Adrenal gland (tissue), 12 donors: ENCODE data around the gene TMSB15A. TPM values are rescaled to one million over a fixed set of nuclear protein-coding genes. Genes with fewer than 3 reads are reported as not detected.
"Not testable (repeated sequence)": the region's sequence is repeated elsewhere in the genome, so short reads cannot be mapped to it uniquely, and the experiment has no call there.

ENCODE experiments used
- DNase-seq, 7 donors: peaks; one replicate each; pipeline ENCODE4 v3.0.0-alpha.2; 2019 to 2020
- H3K27ac ChIP-seq, 5 donors: fragments of 200-600 bp; sonication (generic) in 4 of 5; 1 replicate in 3 of 5; 2 replicates in 2 of 5; pipeline versions ENCODE4 v1.5.1 to v1.8.0; 2016 to 2020; ENCODE audit warnings: mild to moderate bottlenecking in 1 of 5
- H3K27me3 ChIP-seq: fragments of 200-600 bp; 2 replicates; pipeline ENCODE4 v1.8.0; 2021
- H3K36me3 ChIP-seq, 2 donors: fragments of 200-600 bp; replicated peaks in 1 of 2; 1 replicate in 1 of 2; 2 replicates in 1 of 2; pipeline versions ENCODE4 v1.5.1 to v1.8.0; 2018 to 2022
- H3K4me1 ChIP-seq, 2 donors: fragments of 200-600 bp; replicated peaks in 1 of 2; 1 replicate in 1 of 2; 2 replicates in 1 of 2; pipeline versions ENCODE4 v1.5.1 to v1.8.0; 2018 to 2021
- H3K4me3 ChIP-seq, 4 donors: fragments of 200-600 bp; sonication (generic) in 3 of 4; one replicate each; pipeline ENCODE4 v1.5.1; 2016 to 2018
- H3K9me3 ChIP-seq, 3 donors: fragments of 200-600 bp; sonication (generic) in 1 of 3; replicated peaks in 1 of 3; 1 replicate in 2 of 3; 2 replicates in 1 of 3; pipeline versions ENCODE4 v1.5.1 to v1.8.0; 2016 to 2021
- CTCF ChIP-seq, 6 experiments: fragments of 450-650 bp in 4 of 6; fragments of 200-600 bp in 2 of 6; sonication (generic) in 1 of 6; IDR thresholded peaks; 1 replicate in 5 of 6; 2 replicates in 1 of 6; pipeline versions ENCODE4 v1.5.1 to v1.8.0; 2016 to 2021; ENCODE audit warnings: antibody characterized with exemption in 6 of 6, mild to moderate bottlenecking in 2 of 6, moderate library complexity in 1 of 6
- POLR2A ChIP-seq, 2 donors: fragments of 450-650 bp; IDR thresholded peaks; one replicate each; pipeline ENCODE4 v1.6.1; 2017; ENCODE audit warnings: antibody characterized with exemption in 2 of 2, mild to moderate bottlenecking in 2 of 2, moderate library complexity in 1 of 2
- WGBS, 4 donors: extraction: QIAGEN DNeasy Blood & Tissue Kit in 2 of 4; methylation state at CpG; one replicate each; pipeline versions ENCODE4 v1.1.5 to v1.1.7; 2013 to 2017; 5-methylcytosine and 5-hydroxymethylcytosine counted together
- intact Hi-C, 2 donors: fragments of 100-400 bp; cut with DNase I; formaldehyde crosslinking; loops; one replicate each; pipeline versions ENCODE4 v1.14.1 to v1.15.0; 2022 to 2023
- polyA plus RNA-seq, 3 donors: library from polyadenylated mRNA; stranded (reverse); fragments of 200-250 nt in 2 of 3; fragments of 350-450 nt in 1 of 3; fragmentation: Illumina TruSeq in 1 of 3; extraction: RNeasy Lipid Tissue Mini Kit (QIAGEN cat#74804) in 1 of 3; gene quantifications; one replicate each; pipeline ENCODE4 v1.2.3, GENCODE V29; 2013 to 2014
- total RNA-seq, 9 donors: library from RNA; depleted of rRNA in 4 of 9; stranded (reverse); fragments of >200 nt in 4 of 9; fragments of 120-200 nt in 1 of 9; fragmentation: NEBNext Ultra II Directional in 1 of 9; extraction: Animal tissue kit (Norgen Biotek cat#: 25700) in 1 of 9; gene quantifications; one replicate each; pipeline versions ENCODE4 v1.1.0 to v1.2.4, GENCODE V29; 2013 to 2023
- donor health status: healthy with polysubstance abuse.
- donor health status: Bipolar disorder and iron deficiency.
- donor health status: DM: yes; HTN: yes; CAD: no.
- donor health status: DM: no; HTN: no; CAD: no.
- donor health status: DM: no; HTN: no; CAD: no.
- donor health status: DM: yes; HTN: yes; CAD: no.

Gene TMSB15A
- total and polyA plus RNA-seq, 12 donors: 0.27 to 12.6 (median 1.0) TPM; not detected in 3

DNA sequence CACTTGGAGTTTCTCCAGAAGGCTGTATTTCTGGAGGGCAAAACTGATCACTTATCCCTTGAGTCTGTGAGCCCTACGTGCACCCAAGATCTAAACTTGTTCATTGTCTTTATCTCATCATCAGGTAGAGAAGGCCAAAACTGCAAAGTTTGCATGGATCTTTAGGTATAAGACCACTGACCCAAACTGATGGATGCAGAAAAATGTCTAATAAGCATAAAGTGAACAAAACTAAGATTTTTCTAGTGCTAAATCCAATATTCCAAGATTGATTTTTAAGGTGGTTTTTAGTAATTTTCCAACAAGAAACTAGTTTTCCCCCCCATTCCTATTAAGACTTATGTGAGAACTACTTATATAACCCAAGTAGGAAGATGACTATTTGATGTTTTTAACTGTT lies 2.0 kb downstream of the TMSB15A start:
- intact Hi-C loops: no loop called here
- H3K36me3 ChIP-seq: no peaks in the 10 kb centered on the region
- TF ChIP-seq POLR2A (IDR thresholded peaks at IDR 0.05): no peak
- TF ChIP-seq CTCF (IDR thresholded peaks at IDR 0.05): no peak
- H3K27me3 ChIP-seq: peaks cover 37% of the 10 kb centered on the region
- H3K27ac ChIP-seq: no peak overlapping the region
- no peaks in the 10 kb centered on the region for H3K4me1 ChIP-seq
- no peak overlapping the region for H3K4me3 ChIP-seq
- 78 to 96% (median 90%) methylated on average over 1 of the region's 1 CpG for WGBS, 4 donors
- DNase-seq: no peak
- H3K9me3 ChIP-seq: no peaks in the 10 kb centered on the region

DNA sequence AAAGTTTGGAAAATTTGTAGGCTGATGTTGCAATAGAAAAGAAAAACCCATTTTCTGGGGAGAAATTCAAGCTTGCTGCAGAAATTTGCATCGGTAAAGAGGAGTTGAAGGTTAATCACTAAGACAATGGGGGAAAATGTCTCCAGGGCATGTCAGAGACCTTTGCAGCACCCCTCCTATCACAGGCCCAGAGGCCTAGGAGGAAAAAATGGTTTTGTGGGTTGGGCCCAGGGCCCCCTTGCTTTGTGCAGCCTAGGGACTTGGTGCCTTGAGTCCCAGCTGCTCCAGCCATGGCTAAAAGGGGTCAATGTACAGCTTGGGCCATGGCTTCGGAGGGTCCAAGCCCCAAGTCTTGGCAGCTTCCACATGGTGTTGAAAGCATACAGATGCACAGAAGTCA lies 17.8 kb downstream of the TMSB15A start:
- Histone ChIP-seq H3K27me3 (peaks cover 21% of the 10 kb centered on the region), H3K4me1 (no peaks in the 10 kb centered on the region), H3K9me3 (no peaks in the 10 kb centered on the region), H3K27ac (no peak overlapping the region), H3K4me3 (no peak overlapping the region), H3K36me3 (no peaks in the 10 kb centered on the region)
- DNase-seq: no peak
- intact Hi-C loops: no loop called here
- WGBS, 4 donors: 76 to 90% (median 84%) methylated on average over 2 of the region's 2 CpGs
- no peak for TF ChIP-seq CTCF (IDR thresholded peaks at IDR 0.05)
- TF ChIP-seq POLR2A (IDR thresholded peaks at IDR 0.05): no peak

GRCh38 chrX:102491766-102492165 lies 24.8 kb downstream of the TMSB15A start:
- intact Hi-C loops: no loop called here

DNA sequence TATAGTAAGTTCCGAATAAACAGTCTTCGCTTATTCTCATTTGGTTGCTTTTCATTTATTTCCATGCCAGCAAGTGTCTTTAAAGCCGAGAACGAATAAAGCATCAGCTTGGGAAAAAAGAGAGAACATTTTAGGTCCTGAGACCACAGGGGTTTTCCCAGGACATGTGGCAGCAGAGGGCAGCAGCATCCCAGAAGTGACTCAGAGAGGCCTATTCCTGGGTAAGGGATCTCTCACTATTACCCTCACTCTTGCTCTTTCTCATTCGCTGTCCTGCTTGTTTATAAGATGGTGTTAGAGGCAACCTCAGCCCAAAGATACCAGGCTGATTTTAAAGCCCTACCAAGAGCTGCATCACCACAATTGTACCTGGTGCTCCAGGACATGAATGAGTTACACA lies 37.8 kb downstream of the TMSB15A start:
- 8 to 23% (median 21%) methylated on average over 2 of the region's 5 CpGs; no CpG with 5 or more reads in 1 of the 4 donors for WGBS, 4 donors
- intact Hi-C loops, H3K4me3 ChIP-seq: not testable (repeated sequence)

More at GRCh38 chrX:102491766-102492165, 24.8 kb downstream of the TMSB15A start:
- no peaks in the 10 kb centered on the region for H3K9me3 ChIP-seq
- no peak overlapping the region for H3K27ac ChIP-seq
- H3K27me3 ChIP-seq: peaks cover 19% of the 10 kb centered on the region
- H3K36me3 ChIP-seq: no peaks in the 10 kb centered on the region
- no peak overlapping the region for H3K4me3 ChIP-seq
- DNase-seq: no peak
- TF ChIP-seq POLR2A (IDR thresholded peaks at IDR 0.05) (no peak), CTCF (IDR thresholded peaks at IDR 0.05) (no peak)
- no peaks in the 10 kb centered on the region for H3K4me1 ChIP-seq

GRCh38 chrX:102471762-102472220 lies 44.7 kb downstream of the TMSB15A start, which contains the start of gene TCP11X2:
TSS of gene TCP11X2 (minus strand) at chrX:102471812.
- H3K4me1 ChIP-seq, H3K36me3 ChIP-seq, H3K9me3 ChIP-seq, H3K27ac ChIP-seq, intact Hi-C loops, H3K27me3 ChIP-seq, H3K4me3 ChIP-seq: not testable (repeated sequence)
- DNase-seq: peak in 1 of 7 donors; percentile 46
- 49 to 54% (median 51%) methylated on average over 7 of the region's 17 CpGs; no CpG with 5 or more reads in 1 of the 4 donors for WGBS, 4 donors

More for the DNA sequence above, 37.8 kb downstream of the TMSB15A start:
- not testable (repeated sequence) for DNase-seq, H3K36me3 ChIP-seq, H3K27ac ChIP-seq, H3K27me3 ChIP-seq, H3K9me3 ChIP-seq, H3K4me1 ChIP-seq

DNA sequence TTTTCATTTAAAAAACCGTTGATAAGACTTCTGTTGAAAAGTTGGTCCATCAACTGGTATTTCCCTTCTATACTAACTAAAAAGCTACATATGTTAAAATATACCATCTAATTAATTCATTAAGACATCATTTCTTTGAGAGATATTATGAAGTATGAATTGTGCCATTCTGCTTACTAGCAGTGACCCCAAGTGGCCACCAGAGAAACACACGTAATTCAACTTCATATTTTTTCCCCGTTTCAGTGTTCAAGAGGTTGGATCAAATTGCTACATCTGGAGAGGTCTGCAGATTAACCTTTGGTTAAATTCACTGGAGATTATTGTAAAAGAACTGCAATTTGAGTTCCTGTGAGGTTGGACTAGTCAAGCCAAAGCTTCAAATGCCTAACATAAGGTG lies 46.3 kb downstream of the TMSB15A start:
- H3K9me3 ChIP-seq, H3K27me3 ChIP-seq, H3K4me3 ChIP-seq, H3K27ac ChIP-seq, H3K36me3 ChIP-seq, H3K4me1 ChIP-seq, intact Hi-C loops, DNase-seq: not testable (repeated sequence)
- WGBS, 4 donors: no CpG with 5 or more reads among the region's 3 CpGs
